Ovary (tissue), 3 donors: ENCODE results near the gene CREB3L1.

Source experiments
- EP300 ChIP-seq: sonication (generic); formaldehyde crosslinking; IDR thresholded peaks from one replicate; pipeline ENCODE4 v1.6.1; 2017; ENCODE audit warnings: antibody characterized with exemption
- POLR2A ChIP-seq: fragments of 450-650 bp; IDR thresholded peaks from one replicate; pipeline ENCODE4 v1.6.1; 2017; ENCODE audit warnings: antibody characterized with exemption, mild to moderate bottlenecking, moderate library complexity
- TF ChIP-seq, protein P1 (sequence below), 3 donors: fragments of 450-650 bp in 2 of 3; fragments of 200-600 bp in 1 of 3; IDR thresholded peaks; one replicate each; pipeline versions ENCODE4 v1.5.1 to v1.8.0; 2016 to 2022; ENCODE audit warnings: antibody characterized with exemption in 3 of 3, mild to moderate bottlenecking in 1 of 3
- donor health status: DM: no; HTN: no; CAD: no.

DNA sequence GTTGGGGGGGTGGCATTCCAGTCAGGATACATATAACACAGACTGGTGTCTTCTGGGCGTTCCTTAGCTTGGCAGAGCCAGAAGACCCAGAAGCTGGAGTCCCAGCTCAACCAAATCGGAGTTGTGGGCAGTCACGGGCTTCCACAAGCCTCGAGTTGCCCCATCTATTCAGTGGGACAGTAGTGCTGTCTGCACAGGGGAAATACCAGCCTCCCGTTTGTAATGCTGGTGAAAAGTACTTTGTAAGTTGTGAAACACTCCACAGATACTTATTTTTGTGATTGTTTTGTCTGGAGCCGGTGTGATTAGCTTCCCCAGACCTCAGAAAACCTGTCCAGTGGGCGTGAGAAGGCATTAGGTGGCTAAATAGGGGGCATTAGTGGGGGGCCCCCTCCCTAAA lies 83.4 kb downstream of the CREB3L1 start:
- TF ChIP-seq, protein P1, sequence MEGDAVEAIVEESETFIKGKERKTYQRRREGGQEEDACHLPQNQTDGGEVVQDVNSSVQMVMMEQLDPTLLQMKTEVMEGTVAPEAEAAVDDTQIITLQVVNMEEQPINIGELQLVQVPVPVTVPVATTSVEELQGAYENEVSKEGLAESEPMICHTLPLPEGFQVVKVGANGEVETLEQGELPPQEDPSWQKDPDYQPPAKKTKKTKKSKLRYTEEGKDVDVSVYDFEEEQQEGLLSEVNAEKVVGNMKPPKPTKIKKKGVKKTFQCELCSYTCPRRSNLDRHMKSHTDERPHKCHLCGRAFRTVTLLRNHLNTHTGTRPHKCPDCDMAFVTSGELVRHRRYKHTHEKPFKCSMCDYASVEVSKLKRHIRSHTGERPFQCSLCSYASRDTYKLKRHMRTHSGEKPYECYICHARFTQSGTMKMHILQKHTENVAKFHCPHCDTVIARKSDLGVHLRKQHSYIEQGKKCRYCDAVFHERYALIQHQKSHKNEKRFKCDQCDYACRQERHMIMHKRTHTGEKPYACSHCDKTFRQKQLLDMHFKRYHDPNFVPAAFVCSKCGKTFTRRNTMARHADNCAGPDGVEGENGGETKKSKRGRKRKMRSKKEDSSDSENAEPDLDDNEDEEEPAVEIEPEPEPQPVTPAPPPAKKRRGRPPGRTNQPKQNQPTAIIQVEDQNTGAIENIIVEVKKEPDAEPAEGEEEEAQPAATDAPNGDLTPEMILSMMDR (IDR thresholded peaks at IDR 0.05), result no peak
- TF ChIP-seq POLR2A (no peak), EP300 (no peak)
